ENCODE results near the gene C11orf68.
"Not testable (repeated sequence)": the region's sequence is repeated elsewhere in the genome, so short reads cannot be mapped to it uniquely, and the experiment has no call there.

Gene C11orf68

GRCh38 chr11:65897020-65897471 lies 21.8 kb downstream of the C11orf68 start:
- H3K9me3 ChIP-seq (ENCODE audit: insufficient read depth, low read depth, low read length) = no peaks in the 10 kb centered on the region
- no peak overlapping the region for H3K27ac ChIP-seq (ENCODE audit: low read depth, low read length)
- peaks cover 4% of the 10 kb centered on the region; the same call in 1 of the 2 replicates for H3K4me1 ChIP-seq (ENCODE audit: insufficient read depth, low read length)
- H3K36me3 ChIP-seq (ENCODE audit: insufficient read depth, low read length) = no peaks in the 10 kb centered on the region; the same call in 1 of the 2 replicates
- 96% methylated on average over 4 of the region's 4 CpGs for WGBS
- no peak overlapping the region for H3K9ac ChIP-seq (ENCODE audit: low read depth, low read length)
- H3K27me3 ChIP-seq (ENCODE audit: insufficient read depth, low read length) = peaks cover 41% of the 10 kb centered on the region
- H3K4me3 ChIP-seq (ENCODE audit: low read length) = no peak overlapping the region

DNA sequence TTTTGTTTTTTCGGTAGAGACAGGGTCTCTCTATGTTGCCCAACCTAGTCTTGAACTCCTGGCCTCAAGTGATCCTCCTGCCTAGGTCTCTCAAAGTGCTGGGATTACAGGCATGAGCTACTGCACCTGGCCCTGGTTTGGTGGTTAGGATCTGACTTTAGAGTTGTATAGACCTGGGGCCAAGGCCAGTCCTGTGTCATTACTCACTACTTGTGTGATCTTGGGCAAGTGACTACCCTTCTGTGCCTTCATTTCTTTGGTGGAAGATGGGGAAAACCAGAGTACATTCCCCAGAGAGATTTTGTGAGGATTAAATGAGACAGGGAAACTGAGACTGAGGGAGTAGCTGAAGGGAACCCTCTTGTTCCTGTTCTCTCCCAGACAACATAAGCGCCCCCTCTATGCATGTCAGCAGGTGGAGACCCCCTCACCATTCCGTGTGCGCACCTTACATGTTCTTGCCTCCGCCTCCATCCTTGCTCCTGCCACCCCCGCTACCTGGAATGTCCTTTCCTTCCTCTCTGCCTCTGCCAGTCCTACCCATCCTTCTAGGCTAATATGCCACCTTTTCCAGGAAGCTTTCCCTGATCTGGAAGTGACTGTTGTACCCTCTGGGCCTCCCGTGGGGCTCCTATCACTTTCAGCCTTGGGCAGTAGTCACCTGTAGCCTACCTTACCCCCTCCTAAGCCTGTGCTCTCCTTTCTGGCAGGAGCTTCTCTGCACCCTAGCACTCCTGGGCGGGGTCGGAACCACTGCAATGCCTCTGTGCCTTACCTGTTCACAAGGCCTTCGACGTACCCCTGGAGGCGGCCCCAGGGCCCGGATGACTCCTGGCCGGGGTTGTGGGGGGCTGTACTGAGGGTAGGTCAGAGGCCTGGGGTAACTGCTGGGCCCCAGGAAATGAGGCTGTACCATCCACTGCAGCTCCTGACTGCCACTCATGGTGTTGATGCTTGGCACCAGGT lies 22.5 kb downstream of the C11orf68 start:
- Histone ChIP-seq H3K4me1 (ENCODE audit: insufficient read depth, low read length) (peaks cover 7% of the 10 kb centered on the region; the same call in 1 of the 2 replicates), H3K27me3 (ENCODE audit: insufficient read depth, low read length) (peaks cover 34% of the 10 kb centered on the region), H3K27ac (ENCODE audit: low read depth, low read length) (no peak overlapping the region), H3K36me3 (ENCODE audit: insufficient read depth, low read length) (no peaks in the 10 kb centered on the region; the same call in 1 of the 2 replicates), H3K9ac (ENCODE audit: low read depth, low read length) (no peak overlapping the region), H3K4me3 (ENCODE audit: low read length) (no peak overlapping the region), H3K9me3 (ENCODE audit: insufficient read depth, low read depth, low read length) (no peaks in the 10 kb centered on the region)
- WGBS = 92% methylated on average over 14 of the region's 14 CpGs

DNA sequence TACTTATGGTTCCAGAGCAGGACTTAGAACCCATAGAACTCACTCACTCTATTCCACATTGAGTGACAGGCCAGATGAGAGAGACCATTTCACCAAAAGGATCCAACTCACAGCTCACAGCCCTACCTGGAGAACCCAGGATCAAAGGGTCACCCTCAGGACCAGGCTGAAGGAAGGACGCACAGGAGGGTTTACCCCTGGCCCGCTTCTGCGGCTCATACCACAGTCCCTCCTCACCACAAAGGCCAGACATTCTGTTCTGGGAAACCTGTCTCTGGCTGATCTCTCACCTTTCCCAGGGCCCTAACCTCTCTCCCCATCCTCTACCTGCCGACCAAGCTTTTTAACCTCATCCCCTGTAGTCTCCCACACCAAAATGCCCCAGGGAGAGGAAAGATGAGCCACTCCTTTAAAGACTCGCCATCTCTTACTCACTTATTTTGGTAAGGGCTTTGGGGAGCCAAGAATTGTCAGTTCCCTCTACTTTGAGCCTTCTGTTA lies 23.3 kb downstream of the C11orf68 start:
- no peak overlapping the region for H3K9ac ChIP-seq (ENCODE audit: low read depth, low read length)
- H3K4me3 ChIP-seq (ENCODE audit: low read length) = no peak overlapping the region
- peaks cover 7% of the 10 kb centered on the region; the same call in 1 of the 2 replicates for H3K4me1 ChIP-seq (ENCODE audit: insufficient read depth, low read length)
- H3K9me3 ChIP-seq (ENCODE audit: insufficient read depth, low read depth, low read length) = no peaks in the 10 kb centered on the region
- peaks cover 26% of the 10 kb centered on the region for H3K27me3 ChIP-seq (ENCODE audit: insufficient read depth, low read length)
- H3K27ac ChIP-seq (ENCODE audit: low read depth, low read length) = no peak overlapping the region
- no peaks in the 10 kb centered on the region; the same call in 1 of the 2 replicates for H3K36me3 ChIP-seq (ENCODE audit: insufficient read depth, low read length)
- 91% methylated on average over 5 of the region's 5 CpGs for WGBS

- Histone ChIP-seq H3K27ac (ENCODE audit: low read depth, low read length) (no peak overlapping the region), H3K27me3 (ENCODE audit: insufficient read depth, low read length) (peaks cover 24% of the 10 kb centered on the region), H3K4me1 (ENCODE audit: insufficient read depth, low read length) (peaks cover 13% of the 10 kb centered on the region; the same call in 1 of the 2 replicates), H3K4me3 (ENCODE audit: low read length) (no peak overlapping the region), H3K9me3 (ENCODE audit: insufficient read depth, low read depth, low read length) (no peaks in the 10 kb centered on the region), H3K36me3 (ENCODE audit: insufficient read depth, low read length) (no peaks in the 10 kb centered on the region; the same call in 1 of the 2 replicates), H3K9ac (ENCODE audit: low read depth, low read length) (no peak overlapping the region)
- WGBS = 94% methylated on average over 16 of the region's 16 CpGs
Observed at GRCh38 chr11:65894034-65894591, 24.7 kb downstream of the C11orf68 start.

DNA sequence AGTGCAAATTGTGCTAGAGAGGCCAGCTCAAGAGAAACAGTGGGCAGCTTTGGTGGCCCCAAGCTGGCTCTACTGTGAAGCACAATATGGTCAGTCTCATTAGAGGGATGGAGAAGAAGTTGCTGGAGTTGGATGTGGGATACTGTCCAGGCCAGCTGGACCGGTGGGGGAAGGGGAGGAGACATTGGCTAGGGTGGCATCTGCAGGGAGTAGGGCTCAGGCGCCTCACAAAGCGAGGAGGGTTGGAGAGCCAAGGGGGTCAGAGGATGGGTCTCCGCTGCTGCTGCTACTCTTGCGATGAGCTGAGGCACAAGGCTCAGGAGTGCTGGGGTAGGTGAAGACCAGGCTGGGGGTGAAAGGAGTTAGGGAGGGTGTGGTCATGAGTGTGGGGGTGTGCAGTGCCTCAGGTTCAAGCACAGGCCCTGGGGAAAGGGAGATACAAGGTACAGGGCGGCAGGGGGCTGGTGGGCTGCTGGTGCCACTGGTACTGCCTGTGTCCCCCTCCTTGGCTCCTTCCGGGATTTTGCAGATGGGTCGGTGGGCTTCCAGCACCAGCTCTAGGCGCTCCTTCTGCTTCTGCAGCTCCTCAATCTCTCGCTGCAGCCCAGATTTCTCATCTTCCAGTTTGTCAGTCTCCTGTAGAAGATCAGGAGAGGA lies 26.1 kb downstream of the C11orf68 start:
- no peak overlapping the region for H3K27ac ChIP-seq (ENCODE audit: low read depth, low read length)
- peaks cover 14% of the 10 kb centered on the region for H3K27me3 ChIP-seq (ENCODE audit: insufficient read depth, low read length)
- no peak overlapping the region for H3K4me3 ChIP-seq (ENCODE audit: low read length)
- H3K9ac ChIP-seq (ENCODE audit: low read depth, low read length) = no peak overlapping the region
- H3K36me3 ChIP-seq (ENCODE audit: insufficient read depth, low read length) = no peaks in the 10 kb centered on the region; the same call in 1 of the 2 replicates
- H3K9me3 ChIP-seq (ENCODE audit: insufficient read depth, low read depth, low read length) = no peaks in the 10 kb centered on the region
- H3K4me1 ChIP-seq (ENCODE audit: insufficient read depth, low read length) = peaks cover 10% of the 10 kb centered on the region; the same call in 1 of the 2 replicates
- WGBS = 92% methylated on average over 10 of the region's 10 CpGs

GRCh38 chr11:65892137-65892540 lies 26.7 kb downstream of the C11orf68 start:
- peaks cover 13% of the 10 kb centered on the region for H3K4me1 ChIP-seq (ENCODE audit: insufficient read depth, low read length)
- H3K27me3 ChIP-seq (ENCODE audit: insufficient read depth, low read length) = peaks cover 14% of the 10 kb centered on the region
- WGBS = 86% methylated on average over 5 of the region's 5 CpGs
- H3K9me3 ChIP-seq (ENCODE audit: insufficient read depth, low read depth, low read length); H3K9ac ChIP-seq (ENCODE audit: low read depth, low read length); H3K36me3 ChIP-seq (ENCODE audit: insufficient read depth, low read length); H3K27ac ChIP-seq (ENCODE audit: low read depth, low read length): not testable (repeated sequence)
- peak overlapping the region; percentile 88 for H3K4me3 ChIP-seq (ENCODE audit: low read length)

- H3K9ac ChIP-seq (ENCODE audit: low read depth, low read length) = peak overlapping the region; percentile 88
- 5% methylated on average over 57 of the region's 57 CpGs for WGBS
- H3K4me3 ChIP-seq (ENCODE audit: low read length) = peak overlapping the region; percentile 88
- peaks cover 14% of the 10 kb centered on the region for H3K27me3 ChIP-seq (ENCODE audit: insufficient read depth, low read length)
- peaks cover 13% of the 10 kb centered on the region for H3K4me1 ChIP-seq (ENCODE audit: insufficient read depth, low read length)
- H3K9me3 ChIP-seq (ENCODE audit: insufficient read depth, low read depth, low read length) = no peaks in the 10 kb centered on the region
- peaks cover 6% of the 10 kb centered on the region for H3K36me3 ChIP-seq (ENCODE audit: insufficient read depth, low read length)
- H3K27ac ChIP-seq (ENCODE audit: low read depth, low read length) = peak overlapping the region; percentile 31; the same call in 1 of the 2 replicates
Observed at GRCh38 chr11:65891219-65892136, 27.4 kb downstream of the C11orf68 start.

- peaks cover 13% of the 10 kb centered on the region for H3K4me1 ChIP-seq (ENCODE audit: insufficient read depth, low read length)
- peak within 1 kb of the TSS; percentile 58 for H3K27ac ChIP-seq (ENCODE audit: low read depth, low read length)
- H3K9me3 ChIP-seq (ENCODE audit: insufficient read depth, low read depth, low read length) = no peaks in the 10 kb centered on the region
- H3K4me3 ChIP-seq (ENCODE audit: low read length) = peak within 1 kb of the TSS; percentile 88
- H3K36me3 ChIP-seq (ENCODE audit: insufficient read depth, low read length) = peaks cover 14% of the 10 kb centered on the region
- peaks cover 14% of the 10 kb centered on the region for H3K27me3 ChIP-seq (ENCODE audit: insufficient read depth, low read length)
- H3K9ac ChIP-seq (ENCODE audit: low read depth, low read length) = peak within 1 kb of the TSS; percentile 88
- WGBS = under 1% methylated on average over 94 of the region's 94 CpGs
Observed at GRCh38 chr11:65890324-65891218, 28.3 kb downstream of the C11orf68 start, which contains the start of gene CCDC85B. Gene CCDC85B (plus strand): TSS chr11:65890673. CDS start chr11:65890784, 111 bp downstream.

- H3K4me3 ChIP-seq (ENCODE audit: low read length) = peak within 1 kb of the TSS; percentile 88
- under 1% methylated on average over 57 of the region's 57 CpGs for WGBS
- no peaks in the 10 kb centered on the region for H3K9me3 ChIP-seq (ENCODE audit: insufficient read depth, low read depth, low read length)
- peaks cover 14% of the 10 kb centered on the region for H3K27me3 ChIP-seq (ENCODE audit: insufficient read depth, low read length)
- H3K27ac ChIP-seq (ENCODE audit: low read depth, low read length) = peak within 1 kb of the TSS; percentile 70
- peaks cover 13% of the 10 kb centered on the region for H3K4me1 ChIP-seq (ENCODE audit: insufficient read depth, low read length)
- H3K9ac ChIP-seq (ENCODE audit: low read depth, low read length) = peak within 1 kb of the TSS; percentile 70
- peaks cover 34% of the 10 kb centered on the region for H3K36me3 ChIP-seq (ENCODE audit: insufficient read depth, low read length)
Observed at GRCh38 chr11:65888163-65888814, 30.6 kb downstream of the C11orf68 start, which contains the start of gene FIBP. Gene FIBP (minus strand): TSS chr11:65888471. CDS start chr11:65888418, 53 bp downstream.
